ENCODE measurements around the gene CD207. TPM values are rescaled to one million over a fixed set of nuclear protein-coding genes. Genes with fewer than 3 reads are reported as not detected.

The CD207 gene
- total and polyA plus RNA-seq, 4 donors = not detected

GRCh38 chr2:70807102-70807827 lies 28.4 kb downstream of the CD207 start:
- H3K9ac ChIP-seq (ENCODE audit: low read depth in 1 of 2, low read length in 2 of 2) = no peak overlapping the region
- TF ChIP-seq JUND (IDR thresholded peaks at IDR 0.05) (no peak), GABPA (IDR thresholded peaks at IDR 0.05 in 1 of 2, conservative IDR thresholded peaks at IDR 0.05 in 1 of 2) (no peak), NR2F2 (IDR thresholded peaks at IDR 0.05) (no peak), REST (IDR thresholded peaks at IDR 0.05) (no peak)
- no peaks in the 10 kb centered on the region for H3K9me3 ChIP-seq (ENCODE audit: control insufficient read depth in 4 of 4, low read length in 3 of 4)
- no peaks in the 10 kb centered on the region for H3K4me1 ChIP-seq (ENCODE audit: control insufficient read depth in 4 of 4, insufficient read depth in 4 of 4, low read length in 3 of 4)
- no peak overlapping the region for H3K4me3 ChIP-seq (ENCODE audit: low read depth in 1 of 3, low read length in 3 of 3)
- WGBS = 81% methylated on average over 6 of the region's 6 CpGs
- H3K36me3 ChIP-seq (ENCODE audit: control insufficient read depth in 4 of 4, insufficient read depth in 3 of 4, low read depth in 1 of 4, low read length in 3 of 4) = no peaks in the 10 kb centered on the region
- no peaks in the 10 kb centered on the region for H3K27me3 ChIP-seq (ENCODE audit: control insufficient read depth in 4 of 4, insufficient read depth in 4 of 4, low read length in 3 of 4)
- DNase-seq (ENCODE audit: low spot score) = no peak
- H3K27ac ChIP-seq (ENCODE audit: low read depth in 1 of 2, low read length in 2 of 2) = no peak overlapping the region

- Histone ChIP-seq H3K4me3 (ENCODE audit: low read depth in 1 of 3, low read length in 3 of 3) (no peak overlapping the region), H3K9me3 (ENCODE audit: control insufficient read depth in 4 of 4, low read length in 3 of 4) (no peaks in the 10 kb centered on the region), H3K9ac (ENCODE audit: low read depth in 1 of 2, low read length in 2 of 2) (no peak overlapping the region), H3K27ac (ENCODE audit: low read depth in 1 of 2, low read length in 2 of 2) (no peak overlapping the region), H3K36me3 (ENCODE audit: control insufficient read depth in 4 of 4, insufficient read depth in 3 of 4, low read depth in 1 of 4, low read length in 3 of 4) (no peaks in the 10 kb centered on the region), H3K27me3 (ENCODE audit: control insufficient read depth in 4 of 4, insufficient read depth in 4 of 4, low read length in 3 of 4) (peaks cover 0 to 2% (median 0%) of the 10 kb centered on the region in 4 donors), H3K4me1 (ENCODE audit: control insufficient read depth in 4 of 4, insufficient read depth in 4 of 4, low read length in 3 of 4) (no peaks in the 10 kb centered on the region)
- TF ChIP-seq YY1 (IDR thresholded peaks at IDR 0.05) (no peak), HNF4A (conservative IDR thresholded peaks at IDR 0.05) (no peak), FOXA2 (IDR thresholded peaks at IDR 0.05) (no peak), MAX (IDR thresholded peaks at IDR 0.05) (no peak), RXRA (IDR thresholded peaks at IDR 0.05) (no peak), FOXA1 (IDR thresholded peaks at IDR 0.05) (no peak), EGR1 (IDR thresholded peaks at IDR 0.05; ENCODE audit: low read depth in 2 of 2) (no peak), REST (IDR thresholded peaks at IDR 0.05) (no peak), NR2F2 (IDR thresholded peaks at IDR 0.05) (no peak), ZBTB33 (IDR thresholded peaks at IDR 0.05) (no peak), GABPA (IDR thresholded peaks at IDR 0.05 in 1 of 2, conservative IDR thresholded peaks at IDR 0.05 in 1 of 2) (no peak), CTCF (IDR thresholded peaks at IDR 0.05; ENCODE audit: low read depth, low read length, missing input control) (no peak), TAF1 (conservative IDR thresholded peaks at IDR 0.05) (no peak), RAD21 (IDR thresholded peaks at IDR 0.05) (no peak), ATF3 (IDR thresholded peaks at IDR 0.05) (no peak), HNF4G (IDR thresholded peaks at IDR 0.05) (no peak), JUND (IDR thresholded peaks at IDR 0.05) (no peak), SP1 (IDR thresholded peaks at IDR 0.05) (no peak)
- WGBS = 57% methylated on average over 6 of the region's 6 CpGs
- DNase-seq (ENCODE audit: low spot score) = no peak
Measured at GRCh38 chr2:70806620-70807019, 29.0 kb downstream of the CD207 start.

All from liver (tissue), 9 donors.